GM04503 (cell line): ENCODE results near the gene DCAF8.

Experiments
- DNase-seq: peaks from one replicate; pipeline ENCODE4 v3.0.0-alpha.2; 2012; ENCODE audit warnings: low read depth

The DCAF8 gene

GRCh38 chr1:160261556-160261892 lies 825 bp downstream of the DCAF8 start:
- DNase-seq = peak; percentile 59

- DNase-seq = peak; percentile 43
Measured at GRCh38 chr1:160260406-160261382, 1.7 kb downstream of the DCAF8 start.

- DNase-seq = no peak
Measured at GRCh38 chr1:160258177-160258798, 4.1 kb downstream of the DCAF8 start.

- no peak for DNase-seq
Measured at GRCh38 chr1:160257411-160258015, 4.8 kb downstream of the DCAF8 start.

- peak; percentile 45 for DNase-seq
Measured at GRCh38 chr1:160256396-160257046, 5.8 kb downstream of the DCAF8 start.

- DNase-seq = no peak
Measured at GRCh38 chr1:160255781-160256300, 6.5 kb downstream of the DCAF8 start.

- peak; percentile 27 for DNase-seq
Measured at GRCh38 chr1:160251687-160252526, 10.4 kb downstream of the DCAF8 start.

- no peak for DNase-seq
Measured at GRCh38 chr1:160251011-160251410, 11.3 kb downstream of the DCAF8 start.

GRCh38 chr1:160247053-160247452 lies 15.3 kb downstream of the DCAF8 start:
- DNase-seq = no peak

GRCh38 chr1:160245434-160245833 lies 16.9 kb downstream of the DCAF8 start:
- DNase-seq = no peak

GRCh38 chr1:160244209-160244608 lies 18.1 kb downstream of the DCAF8 start:
- DNase-seq = no peak

GRCh38 chr1:160243767-160244166 lies 18.6 kb downstream of the DCAF8 start:
- no peak for DNase-seq

- no peak for DNase-seq
Measured at GRCh38 chr1:160239582-160240299, 22.6 kb downstream of the DCAF8 start.

GRCh38 chr1:160238408-160238807 lies 23.9 kb downstream of the DCAF8 start:
- DNase-seq = no peak

- no peak for DNase-seq
Measured at GRCh38 chr1:160237558-160237957, 24.8 kb downstream of the DCAF8 start.

GRCh38 chr1:160236806-160237205 lies 25.5 kb downstream of the DCAF8 start:
- DNase-seq = no peak

- DNase-seq = no peak
Measured at GRCh38 chr1:160232911-160233310, 29.4 kb downstream of the DCAF8 start.

GRCh38 chr1:160228431-160228830 lies 33.9 kb downstream of the DCAF8 start:
- no peak for DNase-seq

- DNase-seq = no peak
Measured at GRCh38 chr1:160227561-160227960, 34.8 kb downstream of the DCAF8 start.

- no peak for DNase-seq
Measured at GRCh38 chr1:160227034-160227433, 35.3 kb downstream of the DCAF8 start.

- no peak for DNase-seq
Measured at GRCh38 chr1:160226623-160227022, 35.7 kb downstream of the DCAF8 start.
